ENCODE measurements around the gene SRSF2.

DNA sequence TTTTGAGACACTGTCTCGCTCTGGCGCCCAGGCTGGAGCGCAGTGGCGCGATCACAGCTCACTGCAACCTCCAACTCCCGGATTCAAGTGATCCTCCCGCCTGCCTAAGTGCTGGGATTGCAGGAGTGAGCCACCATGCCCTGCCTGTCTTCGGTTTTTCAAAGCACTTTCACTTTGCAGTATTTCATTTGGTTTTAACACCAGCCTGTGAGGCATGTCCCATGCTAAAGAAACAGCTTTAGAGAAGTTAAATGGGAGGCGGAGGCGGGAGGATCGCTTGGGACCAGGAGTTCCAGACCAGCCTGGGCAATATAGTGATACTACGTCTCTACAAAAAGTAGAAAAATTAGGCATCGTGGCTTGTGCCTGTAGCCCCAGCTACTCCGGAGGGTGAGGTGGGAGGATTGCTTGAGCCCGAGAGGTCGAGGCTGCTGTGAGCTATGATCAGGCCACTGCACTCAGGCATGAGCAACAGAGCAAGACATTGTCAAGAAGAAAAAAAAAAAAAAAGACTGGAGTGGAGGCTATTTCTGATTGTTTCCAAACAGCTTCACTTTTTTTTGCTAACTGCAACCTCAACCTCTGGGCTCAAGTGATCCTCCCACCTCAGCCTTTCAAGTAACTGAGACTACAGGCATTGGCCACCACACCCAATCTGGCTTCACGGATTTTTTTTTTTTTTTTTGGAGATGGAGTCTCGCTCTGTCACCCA, 9.2 kb downstream of the SRSF2 start:
- no peak for TF ChIP-seq ARNTL (CRISPR knock-in tag; IDR thresholded peaks at IDR 0.05; ENCODE audit: borderline replicate concordance, low read depth)
- TF ChIP-seq OSR1 (CRISPR knock-in tag; IDR thresholded peaks at IDR 0.05): no peak
- no peak for TF ChIP-seq TOX (CRISPR knock-in tag; IDR thresholded peaks at IDR 0.05; ENCODE audit: borderline replicate concordance)
- TF ChIP-seq ZNF565 (CRISPR knock-in tag; conservative IDR thresholded peaks at IDR 0.05; ENCODE audit: low read depth): no peak
- TF ChIP-seq ZFP3 (CRISPR knock-in tag; IDR thresholded peaks at IDR 0.05): no peak
- TF ChIP-seq, protein P1, sequence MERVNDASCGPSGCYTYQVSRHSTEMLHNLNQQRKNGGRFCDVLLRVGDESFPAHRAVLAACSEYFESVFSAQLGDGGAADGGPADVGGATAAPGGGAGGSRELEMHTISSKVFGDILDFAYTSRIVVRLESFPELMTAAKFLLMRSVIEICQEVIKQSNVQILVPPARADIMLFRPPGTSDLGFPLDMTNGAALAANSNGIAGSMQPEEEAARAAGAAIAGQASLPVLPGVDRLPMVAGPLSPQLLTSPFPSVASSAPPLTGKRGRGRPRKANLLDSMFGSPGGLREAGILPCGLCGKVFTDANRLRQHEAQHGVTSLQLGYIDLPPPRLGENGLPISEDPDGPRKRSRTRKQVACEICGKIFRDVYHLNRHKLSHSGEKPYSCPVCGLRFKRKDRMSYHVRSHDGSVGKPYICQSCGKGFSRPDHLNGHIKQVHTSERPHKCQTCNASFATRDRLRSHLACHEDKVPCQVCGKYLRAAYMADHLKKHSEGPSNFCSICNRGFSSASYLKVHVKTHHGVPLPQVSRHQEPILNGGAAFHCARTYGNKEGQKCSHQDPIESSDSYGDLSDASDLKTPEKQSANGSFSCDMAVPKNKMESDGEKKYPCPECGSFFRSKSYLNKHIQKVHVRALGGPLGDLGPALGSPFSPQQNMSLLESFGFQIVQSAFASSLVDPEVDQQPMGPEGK (CRISPR knock-in tag; IDR thresholded peaks at IDR 0.05; ENCODE audit: borderline replicate concordance): no peak
